SK-N-SH (cell line): ENCODE measurements around the gene FAM210B. TPM values are rescaled to one million over a fixed set of nuclear protein-coding genes. Genes with fewer than 3 reads are reported as not detected.

Experiments
- CTCF ChIA-PET: fragments of 300-600, 350-600 bp; formaldehyde crosslinking; extraction: SDS; loops from one replicate; lab custom pipeline; 2021; lab: Yijun Ruan, JAX
- POLR2A ChIA-PET: fragments of 350-600 bp; sonication (Branson Sonifier 250); formaldehyde crosslinking; extraction: SDS; loops from one replicate; lab custom pipeline; 2020; ENCODE audit warnings: antibody characterized with exemption, inconsistent platforms; lab: Yijun Ruan, JAX
- DNase-seq: peaks from one replicate; pipeline ENCODE4 v3.0.0; 2012
- H2AFZ ChIP-seq: fragments of 200-600 bp; sonication (generic); 2 replicates; pipeline ENCODE4 v1.8.1; 2016; ENCODE audit warnings: antibody characterized with exemption, mild to moderate bottlenecking, low read depth
- H3F3A ChIP-seq: fragments of 200-600 bp; sonication (generic); replicated peaks from 2 replicates; pipeline ENCODE3; 2016; ENCODE audit warnings: antibody characterized with exemption, mild to moderate bottlenecking; ENCODE audit not compliant: insufficient read depth
- H3K27ac ChIP-seq, 2 experiments: fragments of 200-500 bp in 1 of 2; fragments of 200-600 bp in 1 of 2; sonication (Bioruptor generic) in 1 of 2; sonication (generic), shearing (Covaris generic) in 1 of 2; 2 replicates each; pipeline versions ENCODE4 v1.5.1 to v1.6.1; 2014 to 2016; ENCODE audit warnings: low read depth in 2 of 2, inconsistent platforms in 1 of 2, low read length in 1 of 2, mild to moderate bottlenecking in 1 of 2, mixed read lengths in 1 of 2
- H3K27me3 ChIP-seq: fragments of 200-600 bp; sonication (generic), shearing (Covaris generic); 2 replicates; pipeline ENCODE4 v1.6.1; 2016; ENCODE audit warnings: mixed run types; ENCODE audit not compliant: insufficient read depth
- H3K36me3 ChIP-seq, 2 experiments: fragments of 200-500 bp in 1 of 2; fragments of 200-600 bp in 1 of 2; sonication (Bioruptor generic) in 1 of 2; sonication (generic) in 1 of 2; replicated peaks in 1 of 2; 2 replicates each; pipeline versions ENCODE3 to v1.5.1; 2014 to 2016; ENCODE audit warnings: low read length in 1 of 2, mild to moderate bottlenecking in 1 of 2; ENCODE audit not compliant: insufficient read depth in 2 of 2, control insufficient read depth in 1 of 2
- H3K4me1 ChIP-seq, 2 experiments: fragments of 200-500 bp in 1 of 2; fragments of 200-600 bp in 1 of 2; sonication (Bioruptor generic) in 1 of 2; sonication (generic), shearing (Covaris generic) in 1 of 2; 2 replicates each; pipeline versions ENCODE4 v1.5.1 to v1.6.1; 2014 to 2016; ENCODE audit warnings: low read depth in 1 of 2, low read length in 1 of 2, mixed run types in 1 of 2; ENCODE audit not compliant: insufficient read depth in 2 of 2, control insufficient read depth in 1 of 2
- H3K4me2 ChIP-seq: fragments of 200-600 bp; sonication (generic), shearing (Covaris generic); 2 replicates; pipeline ENCODE4 v1.6.1; 2017; ENCODE audit warnings: mixed run types
- H3K4me3 ChIP-seq, 2 experiments: fragments of 200-500 bp in 1 of 2; fragments of 200-600 bp in 1 of 2; sonication (Bioruptor generic) in 1 of 2; sonication (generic), shearing (Covaris generic) in 1 of 2; 2 replicates each; pipeline versions ENCODE4 v1.5.1 to v1.8.1; 2014 to 2016; ENCODE audit warnings: low read depth in 2 of 2, inconsistent platforms in 1 of 2, low read length in 1 of 2, mild to moderate bottlenecking in 1 of 2, mixed read lengths in 1 of 2, moderate library complexity in 1 of 2
- H3K79me2 ChIP-seq: fragments of 200-600 bp; sonication (generic); 2 replicates; pipeline ENCODE4 v1.8.1; 2017; ENCODE audit warnings: mild to moderate bottlenecking; ENCODE audit not compliant: insufficient read depth
- H3K9ac ChIP-seq: fragments of 200-600 bp; sonication (generic); 2 replicates; pipeline ENCODE4 v1.6.1; 2017; ENCODE audit warnings: mixed run types
- H3K9me2 ChIP-seq: fragments of 200-600 bp; sonication (generic); 2 replicates; pipeline ENCODE4 v1.6.1; 2017; ENCODE audit warnings: mixed run types
- H3K9me3 ChIP-seq: fragments of 200-600 bp; sonication (generic); 2 replicates; pipeline ENCODE4 v1.6.1; 2017; ENCODE audit warnings: mixed run types, mild to moderate bottlenecking, moderate library complexity
- H4K20me1 ChIP-seq: fragments of 200-600 bp; sonication (generic); 2 replicates; pipeline ENCODE4 v1.6.1; 2017; ENCODE audit warnings: mild to moderate bottlenecking, mixed run types; ENCODE audit not compliant: insufficient read depth
- CHD2 ChIP-seq: fragments of 150-350 bp; IDR thresholded peaks from 2 replicates; pipeline ENCODE4 v1.6.1; 2018; ENCODE audit warnings: low read length; ENCODE audit not compliant: partially characterized antibody
- ELF1 ChIP-seq: IDR thresholded peaks from 2 replicates; pipeline ENCODE4 v1.4.0; 2012
- EP300 ChIP-seq, 2 experiments: IDR thresholded peaks; 2 replicates each; pipeline versions ENCODE4 v1.4.0 to v1.6.1; 2012; ENCODE audit warnings: borderline replicate concordance in 1 of 2, low read depth in 1 of 2, low read length in 1 of 2
- EZH2phosphoT487 ChIP-seq: fragments of 200-600 bp; sonication (generic); IDR thresholded peaks from 2 replicates; pipeline ENCODE4 v1.6.1; 2017; ENCODE audit warnings: low read depth, mixed run types, mild to moderate bottlenecking, antibody characterized with exemption, moderate library complexity, borderline replicate concordance
- JUND ChIP-seq: IDR thresholded peaks from 2 replicates; pipeline ENCODE4 v1.4.0; 2012
- MXI1 ChIP-seq: IDR thresholded peaks from 2 replicates; pipeline ENCODE4 v1.6.1; 2012; ENCODE audit warnings: mild to moderate bottlenecking, low read depth, low read length, improper control_type of control experiment
- NFIC ChIP-seq: IDR thresholded peaks from 2 replicates; pipeline ENCODE4 v1.4.0; 2012; ENCODE audit warnings: borderline replicate concordance
- RFX5 ChIP-seq: IDR thresholded peaks from 2 replicates; pipeline ENCODE4 v1.6.1; 2012; ENCODE audit warnings: mild to moderate bottlenecking, improper control_type of control experiment, low read length
- TAF1 ChIP-seq: IDR thresholded peaks from 2 replicates; pipeline ENCODE4 v1.6.1; 2012; ENCODE audit warnings: low read depth, mild to moderate bottlenecking, low read length, moderate library complexity, borderline replicate concordance
- TEAD4 ChIP-seq: IDR thresholded peaks from 2 replicates; pipeline ENCODE4 v1.4.0; 2012; ENCODE audit warnings: mild to moderate bottlenecking, borderline replicate concordance; ENCODE audit not compliant: insufficient read depth
- USF2 ChIP-seq: fragments of 150-350 bp; IDR thresholded peaks from 2 replicates; pipeline ENCODE4 v1.6.1; 2017; ENCODE audit warnings: antibody characterized with exemption, low read length, low read depth, borderline replicate concordance
- YY1 ChIP-seq: IDR thresholded peaks from 2 replicates; pipeline ENCODE4 v1.4.0; 2012; ENCODE audit warnings: low read depth, mild to moderate bottlenecking
- ZBTB33 ChIP-seq: IDR thresholded peaks from 2 replicates; pipeline ENCODE4 v1.4.0; 2012; ENCODE audit warnings: low read depth, borderline replicate concordance
- WGBS: methylation state at CpG from one replicate; pipeline ENCODE4 v1.1.6; 2017; ENCODE audit warnings: low lambda C conversion rate; 5-methylcytosine and 5-hydroxymethylcytosine counted together
- polyA plus RNA-seq, 3 experiments: library from polyadenylated mRNA; depleted of rRNA; stranded (reverse); fragments of >200 nt; gene quantifications; 2 replicates each; pipeline ENCODE4 v1.2.3, GENCODE V29; 2012

FAM210B gene
- polyA plus RNA-seq, 1 of the 3 experiments (the other 2 are of a cell fraction), result 34.6 TPM

DNA sequence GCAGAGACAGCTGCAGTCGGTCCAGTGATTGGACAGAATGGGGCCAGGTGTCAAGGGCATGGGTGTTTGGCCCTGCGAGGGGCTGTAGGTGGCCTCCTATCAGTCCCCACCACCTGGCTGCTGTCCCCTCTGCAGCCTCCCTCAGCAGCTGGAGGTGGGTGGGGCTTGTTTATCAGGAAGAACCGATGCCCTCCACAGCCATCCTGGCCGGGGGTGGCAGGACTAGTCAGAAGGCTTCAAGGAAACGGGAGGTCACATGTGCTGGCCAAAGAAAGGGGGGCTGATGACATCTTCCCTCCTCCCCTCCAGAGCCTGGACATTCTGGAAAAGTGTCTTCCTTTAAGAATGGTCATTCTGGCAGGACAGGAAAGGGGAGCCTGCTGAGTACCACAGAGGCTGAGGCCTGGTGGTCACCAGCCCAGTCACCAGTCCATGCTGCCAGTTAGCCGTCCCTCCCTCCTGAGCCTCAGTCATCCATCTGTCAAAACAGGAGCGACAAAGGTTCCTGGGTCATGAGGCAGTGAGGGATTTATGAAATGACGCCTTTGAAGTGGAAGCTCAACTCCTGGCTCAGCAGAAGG, 4.1 kb downstream of the FAM210B start:
- Histone ChIP-seq H3K4me2 (no peak overlapping the region), H3K36me3 (peaks cover 16 to 24% of the 10 kb centered on the region in 2 experiments), H3K9me2 (no peaks in the 10 kb centered on the region), H3K9ac (no peak overlapping the region), H2AFZ (no peak overlapping the region), H4K20me1 (no peaks in the 10 kb centered on the region), H3F3A (peaks cover 11% of the 10 kb centered on the region), H3K4me1 (peaks cover 0 to 14% of the 10 kb centered on the region in 2 experiments; a peak in 2 of 4 replicates), H3K27ac (no peak overlapping the region), H3K9me3 (no peaks in the 10 kb centered on the region), H3K4me3 (no peak overlapping the region), H3K79me2 (peaks cover 46% of the 10 kb centered on the region), H3K27me3 (no peaks in the 10 kb centered on the region)
- ChIA-PET CTCF (no interaction called here), POLR2A (no interaction called here)
- 89% methylated on average over 5 of the region's 8 CpGs for WGBS
- DNase-seq, result no peak
- TF ChIP-seq NFIC, result no peak
- TF ChIP-seq YY1, result no peak
- TF ChIP-seq TAF1, result no peak
- no peak for TF ChIP-seq USF2

DNA sequence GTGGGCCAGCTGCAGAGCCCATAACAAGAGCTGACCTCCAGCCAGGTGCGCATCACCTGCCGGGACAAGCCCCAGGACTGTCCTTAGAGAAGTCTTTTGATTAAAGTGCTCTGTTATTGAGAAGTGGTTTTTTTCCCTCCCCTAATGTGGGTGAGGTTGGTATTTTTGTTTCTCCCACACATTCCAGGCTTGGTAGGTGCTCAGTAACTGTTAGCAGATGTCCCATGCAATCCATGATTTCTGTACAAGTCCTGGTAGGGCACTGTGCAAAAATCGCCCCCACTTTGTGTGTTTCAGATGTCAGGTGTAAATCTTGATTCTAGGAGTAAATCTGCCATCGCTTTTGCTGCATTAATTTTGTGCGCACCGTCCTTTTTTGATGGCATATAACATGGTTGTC, 4.7 kb downstream of the FAM210B start:
- Histone ChIP-seq H3K27me3 (no peaks in the 10 kb centered on the region), H3K4me1 (peaks cover 0 to 14% of the 10 kb centered on the region in 2 experiments; a peak in 2 of 4 replicates), H3K9me3 (no peaks in the 10 kb centered on the region), H3K9ac (no peak overlapping the region), H3K9me2 (no peaks in the 10 kb centered on the region), H3F3A (peaks cover 16% of the 10 kb centered on the region), H3K4me3 (no peak overlapping the region), H3K27ac (no peak overlapping the region), H3K4me2 (no peak overlapping the region), H4K20me1 (no peaks in the 10 kb centered on the region), H3K79me2 (peaks cover 46% of the 10 kb centered on the region), H2AFZ (no peak overlapping the region), H3K36me3 (peaks cover 16 to 26% of the 10 kb centered on the region in 2 experiments)
- no peak for DNase-seq
- POLR2A ChIA-PET, result no interaction called here
- CTCF ChIA-PET, result interaction anchor here (1.3 kb wide), 1 partner anchor 20 kb away, joined by 3 read pairs; no protein-coding TSS in a partner anchor
- no peak for TF ChIP-seq JUND
- no peak for TF ChIP-seq CHD2
- no peak for TF ChIP-seq MXI1
- no peak for TF ChIP-seq ELF1
- no peak for TF ChIP-seq RFX5
- TF ChIP-seq EZH2phosphoT487, result no peak
- no peak for TF ChIP-seq ZBTB33
- TF ChIP-seq EP300 (IDR thresholded peaks at IDR 0.05; ENCODE audit: borderline replicate concordance in 1 of 2, low read depth in 1 of 2, low read length in 1 of 2), result no peak
- no peak for TF ChIP-seq TEAD4
- TF ChIP-seq USF2, result no peak
- 85% methylated on average over 6 of the region's 6 CpGs for WGBS
